Fibroblast of the aortic adventitia (primary cell): ENCODE results near the gene DDX18. TPM values are rescaled to one million over a fixed set of nuclear protein-coding genes. Genes with fewer than 3 reads are reported as not detected.
A peak's percentile ranks its signal among the peaks of the same experiment; 100 is the strongest.

Experiments used
- DNase-seq: peaks from one replicate; pipeline ENCODE4 v3.0.0-alpha.2; 2010; ENCODE audit warnings: low read depth
- H3K4me3 ChIP-seq: 2 replicates; pipeline ENCODE4 v1.5.1; 2011; ENCODE audit warnings: low read depth, mild to moderate bottlenecking, control low read depth, low read length, moderate library complexity
- total RNA-seq: library from RNA; depleted of rRNA; stranded (reverse); fragments of >200 nt; gene quantifications from 2 replicates; pipeline ENCODE4 v1.2.3, GENCODE V29; 2012; ENCODE audit warnings: low replicate concordance
- TF ChIP-seq, protein P1 (sequence below): IDR thresholded peaks from 2 replicates; pipeline ENCODE4 v1.5.1; 2011; ENCODE audit warnings: mild to moderate bottlenecking, low read length, control low read depth, inconsistent platforms; ENCODE audit not compliant: insufficient read depth

Gene DDX18
- total RNA-seq, 1 donor: 48.3 TPM

DNA sequence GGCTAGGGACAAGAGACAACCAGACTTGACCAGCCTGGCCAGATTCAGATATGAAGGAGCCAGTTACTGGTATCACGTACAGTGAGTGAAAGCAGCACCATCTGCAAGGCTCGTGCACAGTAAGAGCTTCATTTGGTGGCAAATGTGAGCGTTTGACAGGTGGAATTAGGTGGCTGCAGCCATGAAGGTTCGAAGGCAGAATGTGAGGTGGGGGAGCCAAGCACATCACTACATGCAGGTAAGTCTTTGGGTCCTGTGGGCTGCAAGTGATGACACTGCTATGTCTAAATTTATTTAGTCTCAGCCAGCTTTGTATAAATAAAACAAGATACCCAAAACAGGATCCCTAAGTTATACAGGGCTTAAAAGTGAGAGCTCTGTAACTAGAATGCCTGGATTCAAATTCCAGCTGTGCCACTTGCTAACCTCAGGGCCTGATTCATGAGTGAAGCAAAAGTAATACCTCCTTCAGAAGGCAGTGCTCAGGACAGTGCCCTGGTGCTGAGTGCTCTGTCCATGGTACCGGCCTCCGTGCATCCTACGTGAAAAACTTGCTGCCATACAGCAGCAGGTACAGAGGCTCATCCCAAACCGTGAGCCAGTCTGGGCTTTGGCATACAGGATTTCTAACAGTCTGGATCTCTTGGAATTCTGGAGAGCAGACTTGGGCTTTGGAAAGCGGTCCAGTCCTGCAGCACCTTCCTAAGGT lies 18.6 kb downstream of the DDX18 start:
- peak; percentile 34 for DNase-seq
- TF ChIP-seq, protein P1, sequence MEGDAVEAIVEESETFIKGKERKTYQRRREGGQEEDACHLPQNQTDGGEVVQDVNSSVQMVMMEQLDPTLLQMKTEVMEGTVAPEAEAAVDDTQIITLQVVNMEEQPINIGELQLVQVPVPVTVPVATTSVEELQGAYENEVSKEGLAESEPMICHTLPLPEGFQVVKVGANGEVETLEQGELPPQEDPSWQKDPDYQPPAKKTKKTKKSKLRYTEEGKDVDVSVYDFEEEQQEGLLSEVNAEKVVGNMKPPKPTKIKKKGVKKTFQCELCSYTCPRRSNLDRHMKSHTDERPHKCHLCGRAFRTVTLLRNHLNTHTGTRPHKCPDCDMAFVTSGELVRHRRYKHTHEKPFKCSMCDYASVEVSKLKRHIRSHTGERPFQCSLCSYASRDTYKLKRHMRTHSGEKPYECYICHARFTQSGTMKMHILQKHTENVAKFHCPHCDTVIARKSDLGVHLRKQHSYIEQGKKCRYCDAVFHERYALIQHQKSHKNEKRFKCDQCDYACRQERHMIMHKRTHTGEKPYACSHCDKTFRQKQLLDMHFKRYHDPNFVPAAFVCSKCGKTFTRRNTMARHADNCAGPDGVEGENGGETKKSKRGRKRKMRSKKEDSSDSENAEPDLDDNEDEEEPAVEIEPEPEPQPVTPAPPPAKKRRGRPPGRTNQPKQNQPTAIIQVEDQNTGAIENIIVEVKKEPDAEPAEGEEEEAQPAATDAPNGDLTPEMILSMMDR: no peak
- no peak overlapping the region for H3K4me3 ChIP-seq

DNA sequence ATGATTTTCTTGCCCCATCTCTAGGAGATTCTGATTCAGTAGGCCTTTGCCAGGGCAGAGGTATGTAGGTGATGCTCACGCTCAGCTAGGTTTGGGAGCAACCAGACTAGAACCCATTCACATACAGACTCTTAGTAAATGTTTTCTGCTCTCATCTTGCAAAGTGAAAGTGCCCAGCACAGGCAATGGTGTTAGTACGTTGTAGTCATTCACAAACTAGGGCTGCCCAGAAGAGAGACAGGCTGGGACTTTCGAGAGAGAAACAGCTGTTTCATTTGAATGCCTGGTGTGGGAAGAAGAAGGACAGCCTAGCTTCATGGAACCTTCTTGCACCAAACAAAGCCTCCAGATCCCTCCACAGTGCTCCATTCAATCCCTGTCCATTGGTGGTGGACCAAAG lies 19.4 kb downstream of the DDX18 start:
- no peak for DNase-seq
- TF ChIP-seq, protein P1: no peak
- H3K4me3 ChIP-seq: no peak overlapping the region

DNA sequence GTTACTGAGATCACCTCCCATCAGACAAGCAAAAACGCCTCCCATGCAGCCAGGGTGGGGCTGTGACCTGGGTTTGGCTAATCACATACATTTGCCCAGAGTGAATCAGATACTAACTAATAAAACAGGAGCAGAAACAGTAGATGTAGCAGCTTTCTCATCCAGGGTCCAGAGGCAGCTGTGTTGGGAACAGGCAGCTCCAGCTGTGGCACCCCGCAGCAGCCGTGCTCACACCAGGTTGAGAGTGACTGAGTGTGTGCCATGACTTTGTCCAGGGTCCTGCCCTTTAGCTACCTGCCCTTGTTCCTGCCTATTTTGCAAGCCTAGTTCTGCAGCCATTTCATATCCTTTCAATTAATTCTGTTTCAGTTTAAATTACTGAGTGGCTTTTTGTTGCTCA lies 20.5 kb downstream of the DDX18 start:
- TF ChIP-seq, protein P1: no peak
- no peak for DNase-seq
- H3K4me3 ChIP-seq: no peak overlapping the region

DNA sequence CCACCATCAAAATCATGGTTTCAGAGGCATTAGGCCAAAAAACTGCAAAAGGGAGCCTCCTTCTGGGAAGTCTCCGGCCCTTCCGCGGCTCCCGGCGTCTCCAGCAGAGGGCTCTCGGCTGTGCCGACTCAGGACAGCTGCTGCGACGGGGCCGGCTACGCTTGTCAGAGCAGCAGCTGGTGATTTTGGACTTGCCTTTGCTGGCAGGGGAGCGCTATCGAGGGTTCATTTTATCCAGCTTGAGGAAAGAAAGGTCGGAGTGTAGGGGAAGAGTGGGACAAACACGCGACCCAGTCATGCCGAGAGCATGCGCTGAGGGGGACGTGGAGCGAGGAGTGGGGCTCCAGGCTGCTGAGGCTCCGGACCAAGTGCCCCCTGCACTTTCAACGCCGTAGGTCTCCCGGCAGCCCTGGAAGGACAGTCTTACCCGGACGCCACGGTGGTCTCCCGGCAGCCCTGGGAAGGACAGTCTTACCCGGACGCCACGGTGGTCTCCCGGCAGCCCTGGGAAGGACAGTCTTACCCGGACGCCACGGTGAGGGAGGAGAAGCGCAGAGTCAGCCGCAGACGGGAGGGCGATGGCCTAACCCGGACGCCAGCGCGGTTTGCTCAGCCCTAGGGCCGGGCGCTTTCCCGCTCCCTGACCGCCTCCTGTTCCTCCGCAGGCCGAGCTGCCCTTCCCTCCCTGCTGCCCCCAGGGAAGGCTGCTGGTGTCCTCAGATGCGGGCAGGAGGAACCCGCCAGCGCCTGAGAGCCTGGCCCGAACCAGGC lies 21.7 kb downstream of the DDX18 start:
- TF ChIP-seq, protein P1: peak; percentile 98
- DNase-seq: peak; percentile 82
- peak overlapping the region; percentile 65 for H3K4me3 ChIP-seq

DNA sequence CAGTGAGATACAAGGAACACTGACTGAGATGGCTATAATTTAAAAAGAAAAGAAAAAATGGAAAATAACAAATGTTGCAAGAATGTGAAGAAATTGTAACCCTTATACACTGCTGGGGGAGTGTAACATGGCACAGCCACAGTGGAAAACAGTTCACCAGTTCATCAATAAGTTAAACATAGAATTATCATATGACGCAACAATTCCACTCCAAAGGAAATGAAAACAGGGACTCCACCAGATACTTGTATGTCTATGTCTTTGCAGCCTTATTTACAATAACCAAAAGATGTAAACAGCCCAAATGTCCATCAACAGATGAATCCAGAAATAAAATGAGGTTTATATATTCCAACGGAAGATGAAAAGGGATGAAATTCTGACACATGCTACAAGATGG lies 30.8 kb downstream of the DDX18 start:
- TF ChIP-seq, protein P1: no peak
- H3K4me3 ChIP-seq: no peak overlapping the region
- DNase-seq: no peak

DNA sequence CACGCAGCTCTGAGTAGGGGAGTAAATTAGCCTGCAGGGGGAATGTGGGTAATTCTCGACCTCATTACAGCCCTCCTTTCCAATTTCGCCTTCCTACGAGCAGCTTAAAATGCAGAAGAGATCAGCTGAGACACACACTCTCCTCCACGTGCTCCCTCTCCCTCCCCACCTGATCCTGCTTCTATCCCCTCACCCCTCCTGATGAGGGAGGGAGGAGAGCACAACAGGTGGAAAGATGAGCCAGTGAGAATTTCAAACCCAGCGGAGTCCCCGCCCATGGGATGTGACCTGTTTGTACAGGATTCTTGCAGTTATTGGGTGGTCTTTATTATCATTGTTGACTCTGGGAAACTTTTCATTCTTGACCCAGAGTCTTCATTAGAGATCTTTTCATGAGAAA lies 35.5 kb downstream of the DDX18 start:
- TF ChIP-seq, protein P1: no peak
- H3K4me3 ChIP-seq: no peak overlapping the region
- no peak for DNase-seq
